NB4 (cell line): ENCODE measurements around the gene NDUFAF8.
A peak's percentile ranks its signal among the peaks of the same experiment; 100 is the strongest.
"Not testable (repeated sequence)": the region's sequence is repeated elsewhere in the genome, so short reads cannot be mapped to it uniquely, and the experiment has no call there.

ENCODE experiments used
- DNase-seq: peaks from one replicate; pipeline ENCODE4 v3.0.0; 2010; ENCODE audit warnings: low read depth
- H3K4me3 ChIP-seq: one replicate; pipeline ENCODE4 v1.5.1; 2011; ENCODE audit warnings: mild to moderate bottlenecking, low read depth, low read length, moderate library complexity
- MYC ChIP-seq: IDR thresholded peaks from 2 replicates; pipeline ENCODE4 v1.6.1; 2011; ENCODE audit warnings: low read depth, low read length
- POLR2A ChIP-seq: IDR thresholded peaks from 2 replicates; pipeline ENCODE4 v1.6.1; 2011; ENCODE audit warnings: mild to moderate bottlenecking; ENCODE audit not compliant: insufficient read length; ENCODE audit errors: extremely low read depth
- TF ChIP-seq, protein P1 (sequence below): IDR thresholded peaks from 2 replicates; pipeline ENCODE4 v1.6.1; 2011; ENCODE audit warnings: low read depth, low read length
- TF ChIP-seq, protein P2 (sequence below): IDR thresholded peaks from one replicate; pipeline ENCODE4 v1.5.1; 2012; ENCODE audit warnings: low read depth, low read length

NDUFAF8 gene

DNA sequence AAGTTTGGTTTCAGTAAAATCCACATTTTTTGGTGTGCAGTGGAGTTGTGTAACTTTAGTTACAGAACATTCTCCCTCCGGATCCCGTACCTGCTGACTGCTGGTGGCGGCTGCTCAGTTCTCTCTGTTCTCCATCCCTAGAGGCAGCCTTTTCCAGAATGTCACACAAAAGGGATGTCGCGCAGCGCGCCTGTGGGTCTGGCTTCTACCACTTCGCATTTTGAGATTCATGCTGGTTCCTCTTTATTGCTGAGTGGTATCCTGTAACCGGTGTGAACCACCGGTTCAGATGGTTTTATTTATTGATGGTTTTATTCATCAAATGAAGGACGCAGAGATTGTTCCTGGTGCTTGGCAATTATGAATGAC lies 15.4 kb upstream of the NDUFAF8 start:
- TF ChIP-seq POLR2A (no peak), MYC (no peak)
- TF ChIP-seq, protein P1, sequence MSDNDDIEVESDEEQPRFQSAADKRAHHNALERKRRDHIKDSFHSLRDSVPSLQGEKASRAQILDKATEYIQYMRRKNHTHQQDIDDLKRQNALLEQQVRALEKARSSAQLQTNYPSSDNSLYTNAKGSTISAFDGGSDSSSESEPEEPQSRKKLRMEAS: no peak
- TF ChIP-seq, protein P2, sequence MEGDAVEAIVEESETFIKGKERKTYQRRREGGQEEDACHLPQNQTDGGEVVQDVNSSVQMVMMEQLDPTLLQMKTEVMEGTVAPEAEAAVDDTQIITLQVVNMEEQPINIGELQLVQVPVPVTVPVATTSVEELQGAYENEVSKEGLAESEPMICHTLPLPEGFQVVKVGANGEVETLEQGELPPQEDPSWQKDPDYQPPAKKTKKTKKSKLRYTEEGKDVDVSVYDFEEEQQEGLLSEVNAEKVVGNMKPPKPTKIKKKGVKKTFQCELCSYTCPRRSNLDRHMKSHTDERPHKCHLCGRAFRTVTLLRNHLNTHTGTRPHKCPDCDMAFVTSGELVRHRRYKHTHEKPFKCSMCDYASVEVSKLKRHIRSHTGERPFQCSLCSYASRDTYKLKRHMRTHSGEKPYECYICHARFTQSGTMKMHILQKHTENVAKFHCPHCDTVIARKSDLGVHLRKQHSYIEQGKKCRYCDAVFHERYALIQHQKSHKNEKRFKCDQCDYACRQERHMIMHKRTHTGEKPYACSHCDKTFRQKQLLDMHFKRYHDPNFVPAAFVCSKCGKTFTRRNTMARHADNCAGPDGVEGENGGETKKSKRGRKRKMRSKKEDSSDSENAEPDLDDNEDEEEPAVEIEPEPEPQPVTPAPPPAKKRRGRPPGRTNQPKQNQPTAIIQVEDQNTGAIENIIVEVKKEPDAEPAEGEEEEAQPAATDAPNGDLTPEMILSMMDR: no peak
- no peak overlapping the region for H3K4me3 ChIP-seq
- peak; percentile 51 for DNase-seq

DNA sequence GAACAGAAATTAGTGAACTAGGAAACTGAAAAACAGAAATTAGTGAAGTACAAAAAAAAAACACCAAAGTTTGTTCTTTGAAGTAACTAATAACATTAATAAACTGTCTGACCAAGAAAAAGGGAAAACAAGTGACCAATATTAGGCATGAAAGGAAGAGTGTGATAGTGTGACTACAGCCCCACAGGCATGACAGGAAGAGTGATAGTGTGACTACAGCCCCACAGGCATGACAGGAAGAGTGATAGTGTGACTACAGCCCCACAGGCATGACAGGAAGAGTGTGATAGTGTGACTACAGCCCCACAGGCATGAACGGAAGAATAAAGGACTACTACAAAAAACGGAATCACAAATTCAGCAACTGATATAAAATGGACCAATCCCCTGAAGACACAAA lies 11.5 kb upstream of the NDUFAF8 start:
- not testable (repeated sequence) for DNase-seq, H3K4me3 ChIP-seq

DNA sequence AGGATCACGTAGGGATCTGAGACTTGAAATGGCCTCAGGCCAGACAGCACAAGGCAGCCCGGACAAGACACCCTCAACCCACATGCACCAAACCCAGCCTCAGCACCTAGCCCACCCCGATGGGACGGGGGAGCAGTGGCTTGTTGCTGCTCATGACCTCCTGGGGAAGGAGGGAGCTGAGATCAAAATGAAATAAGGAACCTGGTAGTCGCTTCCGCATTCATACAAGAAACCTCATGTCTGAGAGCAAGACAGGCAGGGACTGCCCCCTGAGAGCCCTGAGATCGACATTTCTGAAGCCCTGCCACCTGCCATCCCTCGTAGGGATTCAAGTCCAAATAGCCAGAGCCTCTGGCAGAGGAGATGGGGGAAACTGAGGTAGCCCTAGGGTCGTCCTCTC lies 10.7 kb upstream of the NDUFAF8 start:
- TF ChIP-seq, protein P2: no peak
- TF ChIP-seq POLR2A (no peak), MYC (no peak)
- TF ChIP-seq, protein P1: no peak
- no peak overlapping the region for H3K4me3 ChIP-seq
- peak; percentile 66 for DNase-seq

DNA sequence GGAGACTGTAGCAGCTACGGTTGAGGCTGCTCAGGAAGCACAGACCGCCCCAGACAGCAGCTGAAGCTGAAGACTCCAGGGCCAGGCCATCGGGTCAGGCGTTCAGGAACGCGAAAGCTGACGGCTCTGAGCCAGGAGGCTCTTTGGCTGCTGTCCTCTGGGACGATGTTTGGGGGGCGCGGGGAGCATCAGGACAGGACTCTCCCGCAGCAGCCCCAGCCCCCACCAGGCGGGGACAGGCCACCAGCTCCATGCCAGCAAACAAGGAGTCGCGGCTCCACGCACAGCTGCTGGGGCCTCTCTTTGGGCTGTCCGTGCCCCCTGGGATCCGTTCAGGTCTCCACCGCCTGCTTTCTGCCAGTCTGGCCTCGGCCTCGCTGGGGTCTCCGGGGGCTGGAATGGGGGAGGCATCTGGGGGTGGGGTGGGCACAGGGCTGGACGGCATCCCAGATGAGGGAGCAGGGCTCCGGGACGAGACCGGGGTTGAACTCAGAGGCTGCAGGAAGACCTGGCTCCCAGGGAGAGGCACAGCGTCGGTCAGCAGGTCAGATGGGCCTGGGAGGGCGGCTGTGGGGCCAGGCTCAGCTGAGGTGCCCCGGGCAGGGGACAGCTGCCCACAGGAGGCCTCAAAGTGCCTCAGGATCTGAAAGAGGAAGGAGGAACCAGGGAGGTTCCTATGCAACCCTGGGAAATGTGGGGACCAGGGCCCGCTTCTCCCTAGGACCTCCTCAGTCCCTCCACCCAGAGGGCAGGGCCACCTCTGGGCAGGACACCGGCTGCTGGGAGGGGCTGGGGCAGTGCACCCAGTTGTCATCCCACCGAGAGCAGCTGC lies 10.1 kb upstream of the NDUFAF8 start:
- TF ChIP-seq POLR2A (no peak), MYC (no peak)
- TF ChIP-seq, protein P2: no peak
- TF ChIP-seq, protein P1: no peak
- DNase-seq: no peak

DNA sequence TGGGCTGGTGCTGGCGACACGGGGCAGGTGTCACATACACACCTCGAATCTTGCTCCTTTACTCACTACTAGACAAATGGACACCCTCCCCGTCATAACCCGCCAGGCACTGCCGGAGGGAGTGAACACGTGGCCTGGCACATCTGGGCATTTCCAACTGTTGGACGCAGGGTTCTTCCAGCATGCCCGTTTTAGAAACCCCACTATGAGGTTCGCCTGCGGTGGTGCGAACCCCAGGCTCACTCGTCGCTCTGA lies 9.5 kb upstream of the NDUFAF8 start:
- no peak overlapping the region for H3K4me3 ChIP-seq
- TF ChIP-seq POLR2A (no peak), MYC (no peak)
- TF ChIP-seq, protein P1: no peak
- TF ChIP-seq, protein P2: no peak

More for the DNA sequence above, 10.1 kb upstream of the NDUFAF8 start:
- no peak overlapping the region for H3K4me3 ChIP-seq

DNA sequence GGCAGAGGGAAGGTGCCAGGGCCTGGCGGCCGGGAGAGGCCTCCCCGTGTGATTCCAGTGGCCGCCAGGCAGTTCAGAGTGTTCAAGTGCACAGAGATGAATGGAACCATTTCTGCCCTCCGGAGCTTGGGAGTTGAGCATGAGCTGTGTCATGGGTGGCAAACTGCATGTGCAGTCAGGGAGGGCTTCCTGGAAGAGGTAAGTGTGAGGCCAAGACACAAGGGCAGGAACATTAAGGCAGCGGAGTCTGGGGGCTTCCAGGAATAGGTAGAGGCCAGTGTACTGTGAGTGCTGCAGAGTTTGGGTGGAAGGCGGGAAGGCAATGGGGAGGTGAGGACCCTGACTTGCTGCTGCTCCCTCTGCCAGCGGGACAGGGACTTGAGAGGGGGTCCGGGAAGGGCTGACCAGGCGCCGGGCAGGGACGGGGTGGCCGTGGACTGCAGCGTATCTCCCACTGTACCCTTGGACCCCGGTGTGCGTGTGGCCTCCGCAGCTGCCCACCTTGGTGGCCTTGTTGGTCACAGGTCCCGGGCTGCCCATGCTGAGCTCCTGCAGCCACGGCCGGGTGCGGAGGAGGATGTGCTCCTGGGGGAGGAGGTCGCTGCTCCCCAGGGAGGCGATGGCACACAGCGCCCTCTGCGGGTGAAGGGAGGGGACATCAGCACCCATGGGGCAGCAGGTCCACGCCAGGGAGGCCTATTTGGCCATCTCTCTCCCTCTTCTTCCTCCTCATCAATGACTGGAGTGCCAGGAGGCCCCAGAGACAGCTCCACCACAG lies 8.9 kb upstream of the NDUFAF8 start:
- no peak overlapping the region for H3K4me3 ChIP-seq
- peak; percentile 64 for DNase-seq
- TF ChIP-seq POLR2A: no peak
- no peak for TF ChIP-seq MYC
- TF ChIP-seq, protein P2: peak; percentile 51
- TF ChIP-seq, protein P1: no peak

More for the DNA sequence above, 9.5 kb upstream of the NDUFAF8 start:
- no peak for DNase-seq
